Panc1 (cell line): Measurements from ENCODE around the gene TCF25.

Source experiments
- CTCF ChIP-seq: fragments of 450-650 bp; IDR thresholded peaks from 2 replicates; pipeline ENCODE4 v1.5.1; 2017; ENCODE audit warnings: mild to moderate bottlenecking
- POLR2AphosphoS5 ChIP-seq: IDR thresholded peaks from 2 replicates; pipeline ENCODE4 v1.6.1; 2012; ENCODE audit warnings: mild to moderate bottlenecking, low read depth, low read length, moderate library complexity
- REST ChIP-seq, 2 experiments: IDR thresholded peaks; 2 replicates each; pipeline ENCODE4 v1.6.1; 2011 to 2012; ENCODE audit warnings: low read depth in 2 of 2, control low read depth in 1 of 2, low read length in 1 of 2, mild to moderate bottlenecking in 1 of 2, moderate library complexity in 1 of 2; ENCODE audit not compliant: insufficient read depth in 1 of 2
- SIN3A ChIP-seq: IDR thresholded peaks from 2 replicates; pipeline ENCODE4 v1.6.1; 2012; ENCODE audit warnings: low read depth, mild to moderate bottlenecking, low read length, moderate library complexity, borderline replicate concordance; ENCODE audit not compliant: insufficient read depth
- TCF7L2 ChIP-seq: IDR thresholded peaks from 2 replicates; pipeline ENCODE4 v1.6.1; 2011; ENCODE audit warnings: mild to moderate bottlenecking, low read depth, low read length, inconsistent platforms

GRCh38 chr16:89843409-89844350 is 29.7 kb upstream of the TCF25 start:
- TF ChIP-seq CTCF: no peak
- no peak for TF ChIP-seq POLR2AphosphoS5
- no peak for TF ChIP-seq TCF7L2
- TF ChIP-seq REST (IDR thresholded peaks at IDR 0.05; ENCODE audit: insufficient read depth in 1 of 2, low read depth in 2 of 2, low read length in 1 of 2): no peak
- TF ChIP-seq SIN3A: no peak
